HepG2 (cell line): ENCODE data around the gene HIGD1A. TPM values are rescaled to one million over a fixed set of nuclear protein-coding genes. Genes with fewer than 3 reads are reported as not detected.

Experiments
- ATAC-seq: fragments of 200-7000 bp; cut with Tn5 transposase; 3 replicates; pipeline ENCODE4 v1.9.1; 2020; ENCODE audit warnings: mild to moderate bottlenecking, moderate library complexity
- BruUV-seq: library from RNA; stranded (reverse); fragments of 400-500 nt; replicated peaks from 2 replicates; lab custom pipeline; 2021; lab: Mats Ljungman, UMichigan
- CTCF ChIA-PET: fragments of 300-600 bp; formaldehyde crosslinking; extraction: SDS; loops from one replicate; lab custom pipeline; 2021; ENCODE audit warnings: low total read pairs, inconsistent platforms, low intra/inter-chr PET ratio; lab: Yijun Ruan, JAX
- POLR2A ChIA-PET: fragments of 350-600 bp; sonication (Branson Sonifier 250); formaldehyde crosslinking; loops from one replicate; lab custom pipeline; 2020; ENCODE audit warnings: antibody characterized with exemption, inconsistent platforms; lab: Yijun Ruan, JAX
- DNase-seq: peaks from one replicate; pipeline ENCODE4 v3.0.0-alpha.2; 2015; ENCODE audit warnings: low spot score
- FAIRE-seq: peaks from 3 replicates; lab custom pipeline; 2011; peaks lifted over from hg19 to GRCh38; lab: Jason Lieb, UNC
- H2AFZ ChIP-seq: one replicate; pipeline ENCODE4 v1.6.1; 2011; ENCODE audit warnings: low read length, inconsistent platforms
- H3K27ac ChIP-seq: fragments of 300-600 bp; 3 replicates; pipeline ENCODE4 v1.8.0; 2011; ENCODE audit warnings: mixed run types, mild to moderate bottlenecking, mixed read lengths, low read length, inconsistent platforms; ENCODE audit not compliant: insufficient read depth; ENCODE audit errors: extremely low read length
- H3K27me3 ChIP-seq, 2 experiments: fragments of 200-600 bp in 1 of 2; 2 replicates in 1 of 2; 3 replicates in 1 of 2; pipeline versions ENCODE4 v1.6.0 to v1.8.0; 2011; ENCODE audit warnings: low read length in 2 of 2, mild to moderate bottlenecking in 2 of 2, moderate library complexity in 2 of 2, inconsistent platforms in 1 of 2; ENCODE audit not compliant: insufficient read depth in 2 of 2, control insufficient read depth in 1 of 2
- H3K36me3 ChIP-seq, 2 experiments: fragments of 200-600 bp in 1 of 2; replicated peaks in 1 of 2; 2 replicates in 1 of 2; 3 replicates in 1 of 2; pipeline versions ENCODE4 v1.5.1 to v1.8.0; 2011; ENCODE audit warnings: low read length in 2 of 2, inconsistent platforms in 1 of 2; ENCODE audit not compliant: insufficient read depth in 2 of 2, control insufficient read depth in 1 of 2
- H3K4me1 ChIP-seq: 2 replicates; pipeline ENCODE4 v1.5.1; 2012; ENCODE audit warnings: low read length, inconsistent platforms; ENCODE audit not compliant: insufficient read depth
- H3K4me2 ChIP-seq: 2 replicates; pipeline ENCODE4 v1.6.0; 2011; ENCODE audit warnings: low read depth, low read length, inconsistent platforms
- H3K4me3 ChIP-seq, 3 experiments: fragments of 200-600 bp in 1 of 3; sonication (generic), shearing (Covaris generic) in 1 of 3; replicated peaks in 1 of 3; 2 replicates each; pipeline ENCODE4 v1.5.1; 2011 to 2016; ENCODE audit warnings: low read length in 3 of 3, inconsistent platforms in 2 of 3, low read depth in 2 of 3, mild to moderate bottlenecking in 2 of 3, control low read depth in 1 of 3, mixed read lengths in 1 of 3; ENCODE audit not compliant: insufficient read depth in 1 of 3
- H3K79me2 ChIP-seq: one replicate; pipeline ENCODE4 v1.6.1; 2011; ENCODE audit warnings: low read length, inconsistent platforms; ENCODE audit not compliant: insufficient read depth
- H3K9ac ChIP-seq: 2 replicates; pipeline ENCODE4 v1.6.0; 2011; ENCODE audit warnings: mild to moderate bottlenecking, low read depth, low read length, inconsistent platforms; ENCODE audit not compliant: insufficient read depth
- H3K9me3 ChIP-seq: 2 replicates; pipeline ENCODE4 v1.5.1; 2012; ENCODE audit warnings: mild to moderate bottlenecking, low read length
- H4K20me1 ChIP-seq: 2 replicates; pipeline ENCODE4 v1.6.0; 2011; ENCODE audit warnings: inconsistent platforms, mild to moderate bottlenecking, low read length, moderate library complexity; ENCODE audit not compliant: insufficient read depth
- E2F1 ChIP-seq: sonication (generic); formaldehyde crosslinking; IDR thresholded peaks from 2 replicates; pipeline ENCODE4 v1.5.0; 2020; ENCODE audit warnings: missing genetic modification reagents
- HNF4A ChIP-seq: sonication (generic); formaldehyde crosslinking; IDR thresholded peaks from 2 replicates; pipeline ENCODE4 v1.4.0; 2020; ENCODE audit warnings: missing genetic modification reagents
- HNF4G ChIP-seq, 2 experiments: sonication (generic) in 1 of 2; formaldehyde crosslinking in 1 of 2; IDR thresholded peaks; 2 replicates each; pipeline versions ENCODE4 v1.4.0 to v1.6.1; 2011 to 2020; ENCODE audit warnings: borderline replicate concordance in 2 of 2, low read depth in 2 of 2, mild to moderate bottlenecking in 2 of 2, low read length in 1 of 2, missing genetic modification reagents in 1 of 2, moderate library complexity in 1 of 2
- HNRNPUL1 ChIP-seq: fragments of 200-400 bp; formaldehyde crosslinking; IDR thresholded peaks from 2 replicates; pipeline ENCODE4 v1.6.1; 2017; ENCODE audit warnings: low read depth, mild to moderate bottlenecking, low read length, moderate library complexity
- PREB ChIP-seq: sonication (generic); formaldehyde crosslinking; IDR thresholded peaks from 2 replicates; pipeline ENCODE4 v1.4.0; 2020; ENCODE audit warnings: missing genetic modification reagents
- RFX5 ChIP-seq: IDR thresholded peaks from 2 replicates; pipeline ENCODE4 v1.6.1; 2011; ENCODE audit warnings: low read depth, low read length, improper control_type of control experiment
- ZNF549 ChIP-seq: sonication (generic); formaldehyde crosslinking; IDR thresholded peaks from 2 replicates; pipeline ENCODE4 v1.5.0; 2020; ENCODE audit warnings: missing genetic modification reagents
- WGBS: methylation state at CpG from one replicate; pipeline ENCODE4 v1.1.6; 2017; ENCODE audit warnings: low lambda C conversion rate; 5-methylcytosine and 5-hydroxymethylcytosine counted together
- in situ Hi-C: cut with HindIII; loops from 2 replicates; pipeline ENCODE4 v1.10.0; 2017; ENCODE audit warnings: low pct_unique_long_range_greater_than_20kb; ENCODE audit not compliant: extremely low pct_ligation_motif_present
- intact Hi-C: fragments of 100-400 bp; cut with micrococcal nuclease; formaldehyde crosslinking; loops from one replicate; pipeline ENCODE4 v1.10.0; 2022; ENCODE audit not compliant: unreplicated experiment
- polyA plus RNA-seq, 8 experiments: library from polyadenylated mRNA; depleted of rRNA in 3 of 8; stranded (reverse) in 7 of 8; unstranded in 1 of 8; fragments of >200 nt; fragmentation: Illumina TruSeq in 4 of 8; extraction: Trizol in 4 of 8; gene quantifications; 2 replicates each; pipeline versions ENCODE4 v1.2.1 to v1.2.3, GENCODE V29; 2011 to 2016; ENCODE audit warnings: low read depth in 4 of 8, missing spikeins in 1 of 8, mixed read lengths in 1 of 8; ENCODE audit not compliant: insufficient read depth in 1 of 8
- total RNA-seq, 5 experiments: library from RNA; depleted of rRNA; stranded (reverse); fragments of >200 nt; fragmentation: Illumina TruSeq; extraction: Trizol; gene quantifications; 2 replicates each; pipeline ENCODE4 v1.2.3, GENCODE V29; 2016; ENCODE audit warnings: low read depth in 1 of 5
- TF ChIP-seq, protein P1 (sequence below): sonication (generic); formaldehyde crosslinking; conservative IDR thresholded peaks from 2 replicates; pipeline ENCODE4 v1.4.0; 2020; ENCODE audit warnings: mild to moderate bottlenecking, missing genetic modification reagents, moderate library complexity
- TF ChIP-seq, protein P2 (sequence below): IDR thresholded peaks from 2 replicates; pipeline ENCODE4 v1.6.1; 2016; ENCODE audit warnings: missing biosample characterization, missing genetic modification reagents, low read depth

Gene HIGD1A
- total and polyA plus RNA-seq, 2 of the 13 experiments (the other 11 are each of a cell fraction or from before 2014, with no cell fraction given), result 222 to 253 TPM

DNA sequence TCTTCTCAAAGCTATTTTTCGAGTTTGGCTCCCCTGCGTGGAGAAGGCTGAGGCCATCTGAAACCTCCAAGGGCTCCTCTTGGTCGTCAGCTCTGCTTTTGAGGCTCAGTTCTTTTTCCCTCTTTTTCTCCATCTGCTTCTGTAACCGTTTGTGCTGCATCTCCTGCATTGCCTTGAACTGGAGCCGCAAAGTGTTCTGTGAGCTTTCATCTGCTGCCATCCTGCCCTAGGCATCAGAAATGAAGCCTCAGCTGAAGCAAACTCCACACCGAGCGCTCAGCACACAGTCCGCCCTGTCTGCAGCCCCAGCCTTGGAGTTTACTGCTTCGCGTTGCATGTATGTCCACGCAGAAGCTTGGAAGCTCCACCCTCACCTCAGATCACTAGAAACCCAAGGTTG is 46.2 kb downstream of the HIGD1A start (continued):
- TF ChIP-seq, protein P1, sequence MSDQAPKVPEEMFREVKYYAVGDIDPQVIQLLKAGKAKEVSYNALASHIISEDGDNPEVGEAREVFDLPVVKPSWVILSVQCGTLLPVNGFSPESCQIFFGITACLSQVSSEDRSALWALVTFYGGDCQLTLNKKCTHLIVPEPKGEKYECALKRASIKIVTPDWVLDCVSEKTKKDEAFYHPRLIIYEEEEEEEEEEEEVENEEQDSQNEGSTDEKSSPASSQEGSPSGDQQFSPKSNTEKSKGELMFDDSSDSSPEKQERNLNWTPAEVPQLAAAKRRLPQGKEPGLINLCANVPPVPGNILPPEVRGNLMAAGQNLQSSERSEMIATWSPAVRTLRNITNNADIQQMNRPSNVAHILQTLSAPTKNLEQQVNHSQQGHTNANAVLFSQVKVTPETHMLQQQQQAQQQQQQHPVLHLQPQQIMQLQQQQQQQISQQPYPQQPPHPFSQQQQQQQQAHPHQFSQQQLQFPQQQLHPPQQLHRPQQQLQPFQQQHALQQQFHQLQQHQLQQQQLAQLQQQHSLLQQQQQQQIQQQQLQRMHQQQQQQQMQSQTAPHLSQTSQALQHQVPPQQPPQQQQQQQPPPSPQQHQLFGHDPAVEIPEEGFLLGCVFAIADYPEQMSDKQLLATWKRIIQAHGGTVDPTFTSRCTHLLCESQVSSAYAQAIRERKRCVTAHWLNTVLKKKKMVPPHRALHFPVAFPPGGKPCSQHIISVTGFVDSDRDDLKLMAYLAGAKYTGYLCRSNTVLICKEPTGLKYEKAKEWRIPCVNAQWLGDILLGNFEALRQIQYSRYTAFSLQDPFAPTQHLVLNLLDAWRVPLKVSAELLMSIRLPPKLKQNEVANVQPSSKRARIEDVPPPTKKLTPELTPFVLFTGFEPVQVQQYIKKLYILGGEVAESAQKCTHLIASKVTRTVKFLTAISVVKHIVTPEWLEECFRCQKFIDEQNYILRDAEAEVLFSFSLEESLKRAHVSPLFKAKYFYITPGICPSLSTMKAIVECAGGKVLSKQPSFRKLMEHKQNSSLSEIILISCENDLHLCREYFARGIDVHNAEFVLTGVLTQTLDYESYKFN (CRISPR knock-in tag), result no peak
- TF ChIP-seq RFX5 (no peak), HNRNPUL1 (no peak), PREB (CRISPR knock-in tag) (no peak)

- in situ Hi-C loops, result no loop called here
- ATAC-seq, result no peak
- Histone ChIP-seq H3K36me3 (no peaks in the 10 kb centered on the region), H3K4me2 (peak overlapping the region; percentile 60), H3K9ac (peak overlapping the region; percentile 13), H3K4me3 (no peak overlapping the region), H3K9me3 (no peaks in the 10 kb centered on the region), H4K20me1 (no peaks in the 10 kb centered on the region), H2AFZ (no peak overlapping the region), H3K27me3 (no peaks in the 10 kb centered on the region), H3K79me2 (no peaks in the 10 kb centered on the region), H3K4me1 (peaks cover 37% of the 10 kb centered on the region), H3K27ac (peak overlapping the region; percentile 70)
- 38% methylated on average over 6 of the region's 6 CpGs for WGBS
- CTCF ChIA-PET, result interaction anchor here (0.9 kb wide), 1 partner anchor 13 kb away, joined by 3 read pairs; no protein-coding TSS in a partner anchor
- DNase-seq, result no peak
- intact Hi-C loops, result loop anchor here (2.0 kb wide), 1 partner anchor 44 kb away; no protein-coding TSS in a partner anchor
- TF ChIP-seq HNF4G (IDR thresholded peaks at IDR 0.05; ENCODE audit: borderline replicate concordance, low read depth, low read length), result peak; percentile 59
- no peak for TF ChIP-seq HNF4G (CRISPR knock-in tag; IDR thresholded peaks at IDR 0.05; ENCODE audit: borderline replicate concordance, low read depth)
- TF ChIP-seq ZNF549 (CRISPR knock-in tag), result 0 out of 2 replicates have a peak, but pooled peaks have one; percentile 23
- TF ChIP-seq, protein P2, sequence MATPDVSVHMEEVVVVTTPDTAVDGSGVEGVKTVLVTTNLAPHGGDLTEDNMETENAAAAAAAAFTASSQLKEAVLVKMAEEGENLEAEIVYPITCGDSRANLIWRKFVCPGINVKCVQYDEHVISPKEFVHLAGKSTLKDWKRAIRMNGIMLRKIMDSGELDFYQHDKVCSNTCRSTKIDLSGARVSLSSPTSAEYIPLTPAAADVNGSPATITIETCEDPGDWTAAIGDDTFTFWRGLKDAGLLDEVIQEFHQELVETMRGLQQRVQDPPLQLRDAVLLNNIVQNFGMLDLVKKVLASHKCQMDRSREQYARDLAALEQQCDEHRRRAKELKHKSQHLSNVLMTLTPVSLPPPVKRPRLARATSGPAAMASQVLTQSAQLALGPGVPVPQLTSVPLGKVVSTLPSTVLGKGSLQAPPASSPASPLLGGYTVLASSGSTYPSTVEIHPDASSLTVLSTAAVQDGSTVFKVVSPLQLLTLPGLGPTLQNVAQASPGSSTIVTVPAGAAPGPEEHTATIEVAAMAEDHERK, result no peak
- TF ChIP-seq E2F1 (CRISPR knock-in tag), result no peak
- TF ChIP-seq HNF4A (CRISPR knock-in tag), result peak; percentile 70
- POLR2A ChIA-PET, result interaction anchor here (0.7 to 3.7 kb wide), 16 partner anchors 10 to 175 kb away, joined by 3 to 35 read pairs (median 6); partner anchors contain the start of genes CYP8B1, HIGD1A, NKTR and SEC22C
- TSS peak; percentile 66 for BruUV-seq
- FAIRE-seq, result no peak
These were observed 47.5 kb downstream of the HIGD1A start for GRCh38 chr3:42756681-42757213.
